GM12872 (cell line): Measurements from ENCODE around the gene CAPNS1.

ENCODE experiments used
- CTCF ChIP-seq: IDR thresholded peaks from 3 replicates; pipeline ENCODE4 v1.5.1; 2011; ENCODE audit warnings: low read depth, mild to moderate bottlenecking, low read length, moderate library complexity; ENCODE audit not compliant: insufficient read depth

The CAPNS1 gene

GRCh38 chr19:36169084-36169760 is 29.4 kb downstream of the CAPNS1 start:
- no peak for TF ChIP-seq CTCF

GRCh38 chr19:36172852-36173251 is 33.0 kb downstream of the CAPNS1 start:
- no peak for TF ChIP-seq CTCF

DNA sequence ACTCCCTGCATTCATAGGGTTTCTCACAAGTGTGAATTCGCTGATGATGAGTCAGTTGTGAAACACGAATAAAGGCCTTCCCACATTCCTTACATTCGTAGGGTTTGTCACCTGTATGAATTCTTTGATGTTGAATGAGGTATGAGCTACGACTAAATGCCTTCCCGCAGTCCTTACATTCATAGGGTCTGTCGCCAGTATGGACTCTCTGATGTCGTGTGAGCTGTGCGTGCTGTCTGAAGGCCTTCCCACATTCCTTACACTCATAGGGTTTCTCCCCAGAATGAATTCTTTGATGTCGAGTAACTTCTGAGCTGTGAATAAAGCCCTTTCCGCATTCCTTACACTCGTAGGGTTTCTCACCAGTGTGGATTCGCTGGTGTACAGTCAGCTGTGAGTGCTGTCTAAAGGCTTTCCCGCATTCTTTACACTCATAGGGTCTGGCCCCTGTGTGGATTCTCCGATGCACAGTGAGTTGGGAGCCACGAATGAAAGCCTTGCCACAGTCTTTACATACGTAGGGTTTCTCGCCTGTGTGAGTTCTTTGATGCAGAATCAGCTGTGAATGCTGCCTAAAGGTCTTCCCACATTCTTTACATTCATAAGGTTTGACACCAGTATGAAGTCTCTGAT is 42.9 kb downstream of the CAPNS1 start:
- TF ChIP-seq CTCF = no peak

DNA sequence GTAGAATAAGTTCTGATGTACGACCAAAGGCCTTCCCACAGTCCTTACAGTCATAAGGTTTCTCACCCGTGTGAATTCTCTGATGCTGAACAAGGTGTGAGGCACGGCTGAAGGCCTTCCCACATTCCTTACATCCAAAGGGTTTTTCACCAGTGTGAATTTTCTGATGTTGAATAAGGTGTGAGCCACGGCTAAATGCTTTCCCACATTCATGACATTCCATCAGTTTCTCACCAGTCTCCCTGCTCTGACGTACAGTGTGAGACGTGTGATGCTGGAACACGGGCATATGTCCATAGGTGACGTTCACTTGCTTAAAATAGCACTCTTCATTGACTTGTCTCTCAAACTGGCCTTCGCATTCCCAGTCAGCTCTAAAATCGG is 43.4 kb downstream of the CAPNS1 start:
- no peak for TF ChIP-seq CTCF

DNA sequence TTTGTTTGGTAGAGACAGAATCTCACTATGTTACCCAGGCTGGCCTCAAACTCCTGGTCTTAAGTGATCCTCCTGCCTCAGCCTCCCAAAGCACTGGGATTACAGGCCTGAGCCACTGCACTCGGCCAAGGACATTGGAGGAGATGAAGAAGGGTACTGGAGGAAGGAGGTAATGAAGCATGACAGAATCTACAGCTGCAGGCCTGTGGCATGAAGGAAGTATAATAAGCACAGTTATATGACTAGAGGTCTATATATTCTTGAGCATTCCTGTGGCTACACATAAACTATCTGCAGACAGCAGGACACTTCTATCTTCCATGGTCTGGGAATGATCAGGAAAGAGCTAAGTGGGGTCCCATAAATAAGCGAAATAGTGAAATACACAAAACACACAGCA is 56.4 kb downstream of the CAPNS1 start:
- TF ChIP-seq CTCF = no peak

DNA sequence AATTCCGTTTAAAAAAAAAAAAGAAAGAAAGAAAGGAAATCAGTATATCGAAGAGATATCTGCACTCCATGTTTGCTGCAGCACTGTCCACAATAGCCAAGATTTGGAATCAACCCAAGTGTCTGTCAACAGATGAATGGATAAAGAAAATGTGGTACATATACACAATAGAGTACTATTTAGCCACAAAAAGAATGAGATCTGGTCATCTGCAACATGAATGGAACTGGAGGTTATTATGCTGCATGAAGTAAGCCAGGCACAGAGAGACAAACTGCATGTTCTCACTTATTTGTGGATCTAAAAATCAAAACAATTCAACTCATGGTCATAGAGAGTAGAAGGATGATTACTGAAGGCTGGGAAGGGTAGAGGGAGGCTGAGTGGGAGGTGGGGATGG is 58.3 kb downstream of the CAPNS1 start:
- no peak for TF ChIP-seq CTCF
